Measurements from ENCODE around the gene LRIT1.

Gene LRIT1

GRCh38 chr10:84254552-84255478 lies 13.5 kb upstream of the LRIT1 start:
- DNase-seq (ENCODE audit: low read depth): no peak

DNA sequence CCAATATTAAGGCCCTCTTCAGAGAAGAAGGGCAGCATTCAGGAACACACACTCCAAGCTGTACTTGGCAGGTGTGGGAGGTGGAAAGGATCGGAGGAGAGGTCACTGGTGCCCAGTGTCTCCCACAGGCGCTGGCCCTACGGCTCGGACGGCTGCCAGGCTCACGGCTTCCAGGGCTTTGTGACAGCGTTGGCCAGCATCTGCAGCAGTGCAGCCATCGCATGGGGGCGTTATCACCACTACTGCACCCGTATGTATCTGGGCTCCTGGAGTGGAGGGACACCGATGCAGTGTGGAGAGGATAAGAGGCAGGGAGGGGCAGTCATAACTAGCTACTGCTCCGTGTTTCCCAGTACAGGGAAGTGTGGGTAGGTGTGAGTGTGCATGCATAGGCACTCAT lies 7.4 kb upstream of the LRIT1 start:
- DNase-seq (ENCODE audit: low read depth): no peak

GRCh38 chr10:84247496-84247895 lies 6.2 kb upstream of the LRIT1 start:
- no peak for DNase-seq (ENCODE audit: low read depth)

DNA sequence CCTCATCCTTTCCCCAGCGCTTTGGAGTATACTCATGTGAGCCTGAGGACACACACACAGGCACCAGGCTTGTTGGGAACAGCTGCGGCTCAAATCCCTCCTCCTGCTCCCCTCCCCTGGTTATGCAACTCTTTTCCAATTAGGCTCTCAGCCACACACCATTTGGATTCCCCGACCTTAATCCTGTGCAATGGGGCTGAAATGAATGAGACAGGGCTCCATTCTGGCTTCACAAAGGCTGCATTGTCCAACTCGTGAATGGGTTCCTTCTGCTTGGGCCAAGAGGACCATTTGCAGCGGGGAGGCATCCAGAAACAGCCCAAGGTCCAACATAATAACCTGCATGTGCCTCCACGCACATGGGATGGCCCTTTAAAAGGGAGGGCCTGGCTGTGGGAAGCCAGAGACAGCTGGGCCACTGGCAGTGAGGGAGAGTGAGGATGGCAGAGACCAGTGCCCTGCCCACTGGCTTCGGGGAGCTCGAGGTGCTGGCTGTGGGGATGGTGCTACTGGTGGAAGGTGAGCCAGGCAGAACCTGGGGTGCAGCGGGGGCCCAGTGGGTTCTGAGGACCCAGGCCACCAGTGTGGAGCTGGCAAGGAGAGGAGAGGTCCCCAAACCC lies 3.4 kb upstream of the LRIT1 start, which contains the start of gene RGR:
TSS of gene RGR (plus strand) at position 403 of the 620 bp plus-strand sequence. CDS start at position 441, 38 bp downstream.
- DNase-seq (ENCODE audit: low read depth): no peak

DNA sequence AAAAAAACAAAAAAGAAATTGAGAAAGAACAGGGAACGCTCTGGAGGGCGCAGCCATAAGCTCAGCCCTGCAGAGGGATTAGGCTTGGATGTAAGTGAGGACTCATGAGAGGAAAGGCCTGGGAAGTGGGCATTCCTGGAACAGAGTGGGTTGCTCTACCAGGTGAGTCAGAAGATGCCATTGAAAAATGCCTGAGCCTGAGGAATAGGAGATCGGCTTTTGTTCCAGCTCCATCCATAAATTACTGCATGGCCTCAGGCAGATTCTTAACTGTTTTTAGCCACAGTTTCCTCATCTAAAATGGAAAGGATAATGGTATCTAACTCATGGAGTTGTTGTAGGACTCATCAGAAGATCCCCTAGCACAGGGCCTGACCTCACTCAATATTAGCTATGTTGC lies 2.4 kb upstream of the LRIT1 start:
- no peak for DNase-seq (ENCODE audit: low read depth)

GRCh38 chr10:84238909-84239308 lies 2.4 kb downstream of the LRIT1 start:
- no peak for DNase-seq (ENCODE audit: low read depth)

- no peak for DNase-seq (ENCODE audit: low read depth)
These were observed 3.9 kb downstream of the LRIT1 start for GRCh38 chr10:84237199-84238051.

DNA sequence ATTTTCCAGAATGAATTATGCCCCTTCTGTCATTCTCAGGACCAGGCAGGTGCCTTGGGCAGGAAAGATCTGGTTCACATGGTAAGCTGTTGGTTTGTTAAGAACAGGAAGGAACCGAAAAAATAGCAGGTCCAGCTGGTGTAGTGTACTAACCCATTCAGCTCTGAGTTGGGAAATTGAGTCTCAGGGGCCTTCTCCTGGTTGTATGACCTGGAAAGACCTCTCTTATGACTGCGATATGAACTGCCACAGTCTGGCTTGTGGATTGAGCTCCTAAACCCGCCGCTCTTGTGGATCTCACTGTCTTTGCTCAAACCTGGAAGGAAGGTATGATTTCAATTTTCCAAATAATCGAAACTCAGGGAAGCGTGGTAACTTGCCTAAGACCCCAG lies 4.5 kb downstream of the LRIT1 start:
- DNase-seq (ENCODE audit: low read depth): no peak

GRCh38 chr10:84235096-84235495 lies 6.2 kb downstream of the LRIT1 start:
- no peak for DNase-seq (ENCODE audit: low read depth)

DNA sequence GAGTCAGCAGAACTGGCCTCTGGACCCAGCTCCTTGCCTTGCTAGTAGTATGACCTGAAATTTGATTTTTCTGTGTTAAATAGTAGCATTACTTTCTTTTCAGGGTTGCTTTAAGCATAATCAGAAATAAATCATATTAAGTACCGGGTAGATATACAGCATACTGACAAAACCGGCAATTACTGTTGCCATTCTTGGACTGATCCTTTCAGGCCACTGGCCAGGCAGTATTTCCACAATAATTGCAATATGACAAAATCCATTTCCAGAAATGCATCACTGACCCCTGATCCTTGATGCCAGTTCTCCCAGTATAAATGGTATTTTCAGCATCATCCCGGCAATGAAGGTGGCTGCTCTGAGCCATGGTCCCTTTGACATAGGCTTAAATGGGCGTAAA lies 6.9 kb downstream of the LRIT1 start:
- DNase-seq (ENCODE audit: low read depth): no peak

- DNase-seq (ENCODE audit: low read depth): no peak
These were observed 7.4 kb downstream of the LRIT1 start for GRCh38 chr10:84233940-84234339.

- no peak for DNase-seq (ENCODE audit: low read depth)
These were observed 9.0 kb downstream of the LRIT1 start for GRCh38 chr10:84232376-84232775.

DNA sequence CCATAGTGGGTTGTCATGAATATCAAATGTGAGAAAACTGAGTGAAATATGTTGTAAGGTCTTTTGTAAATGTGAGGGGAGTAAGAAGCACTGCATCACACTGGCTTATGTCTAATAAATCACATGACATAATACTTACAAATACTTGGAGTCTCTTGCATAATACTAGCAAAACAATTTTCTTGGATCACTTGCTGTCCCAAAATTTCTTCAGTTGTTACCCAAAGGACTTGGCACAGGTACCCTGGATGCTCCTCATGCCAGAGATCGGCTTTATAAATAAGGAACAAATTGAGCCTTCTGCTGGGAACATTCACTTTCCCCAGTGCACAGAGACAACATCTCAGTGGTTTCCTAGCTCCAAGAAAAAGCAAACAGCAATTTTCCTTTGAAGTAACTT lies 11.0 kb downstream of the LRIT1 start:
- no peak for DNase-seq (ENCODE audit: low read depth)

- no peak for DNase-seq (ENCODE audit: low read depth)
These were observed 13.5 kb downstream of the LRIT1 start for GRCh38 chr10:84227810-84228209.

DNA sequence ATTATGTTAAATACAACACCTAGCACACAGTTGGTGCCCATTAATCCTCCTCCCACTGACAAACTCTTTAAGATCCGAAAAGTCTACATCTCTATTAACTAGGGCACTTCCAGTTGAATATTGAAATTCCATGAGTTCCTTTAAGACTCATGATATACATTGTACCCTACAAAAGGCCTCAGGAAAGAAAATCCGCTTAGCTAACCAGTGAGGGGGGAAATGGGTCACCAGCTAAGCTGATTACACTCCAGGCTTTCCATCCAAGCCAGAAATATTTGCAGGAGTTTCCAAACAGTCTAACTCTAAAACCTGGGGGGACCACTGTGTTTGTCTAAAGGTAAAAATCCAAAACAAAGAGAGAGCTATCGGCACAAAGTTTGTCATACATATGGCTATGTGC lies 14.7 kb downstream of the LRIT1 start:
- DNase-seq (ENCODE audit: low read depth): no peak

GRCh38 chr10:84225427-84226173 lies 15.7 kb downstream of the LRIT1 start, which contains the start of gene LRIT2:
Gene LRIT2 (minus strand): TSS chr10:84225544. CDS start chr10:84225520, 24 bp downstream.
- DNase-seq (ENCODE audit: low read depth): no peak

DNA sequence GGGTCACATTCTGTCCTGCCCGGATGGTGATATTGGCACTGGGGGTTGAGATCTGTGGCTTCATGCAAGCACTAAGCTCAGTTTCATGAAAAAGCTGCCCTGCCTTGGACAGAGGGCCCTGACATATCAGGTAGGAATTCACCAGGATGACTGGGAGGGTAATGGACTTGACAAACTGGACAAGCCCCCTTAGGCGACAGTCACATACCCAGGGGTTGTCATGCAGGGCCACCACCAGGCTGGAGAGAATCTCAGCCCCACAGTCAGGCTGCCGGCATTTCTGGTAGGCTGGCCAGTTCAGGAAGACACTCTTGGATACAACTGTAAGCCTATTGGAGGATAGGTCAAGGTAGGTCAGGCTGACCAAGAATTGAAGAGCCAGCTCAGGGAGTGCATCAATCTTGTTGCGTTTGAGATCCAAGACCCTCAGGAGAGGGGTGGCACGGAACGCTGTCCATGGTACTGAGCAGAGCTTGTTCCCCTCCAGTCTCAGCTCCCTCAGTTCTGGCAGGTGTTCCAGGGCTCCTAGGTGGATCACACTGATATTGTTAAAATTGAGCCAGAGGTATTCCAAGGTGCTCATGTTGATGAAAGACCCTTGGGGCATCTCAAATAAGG lies 16.8 kb downstream of the LRIT1 start:
- DNase-seq (ENCODE audit: low read depth): no peak

DNA sequence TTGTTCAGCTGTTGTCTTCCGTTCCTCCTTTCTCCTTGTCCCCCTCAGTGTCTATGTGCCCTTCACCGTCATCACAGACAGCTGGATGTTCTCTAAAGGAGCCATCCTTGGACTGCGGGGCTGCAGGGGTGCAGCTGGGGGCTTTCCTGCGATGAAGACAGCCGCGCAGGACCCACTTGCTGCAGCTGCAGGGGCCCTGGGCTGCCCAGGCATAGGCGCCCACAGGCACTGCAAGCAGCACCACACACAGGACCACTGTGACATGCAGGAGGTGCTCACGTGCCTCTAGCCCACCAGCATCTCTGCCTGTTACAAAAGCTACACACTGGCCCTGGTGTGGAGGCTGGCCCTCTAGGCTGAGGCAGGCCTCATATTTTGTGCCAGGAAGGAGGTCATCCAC lies 19.4 kb downstream of the LRIT1 start:
- no peak for DNase-seq (ENCODE audit: low read depth)

GRCh38 chr10:84217746-84218145 lies 23.6 kb downstream of the LRIT1 start:
- DNase-seq (ENCODE audit: low read depth): no peak

- DNase-seq (ENCODE audit: low read depth): no peak
These were observed 24.5 kb downstream of the LRIT1 start for GRCh38 chr10:84216834-84217233.

- DNase-seq (ENCODE audit: low read depth): no peak
These were observed 26.6 kb downstream of the LRIT1 start for GRCh38 chr10:84214612-84215235.

Data from stimulated activated CD8-positive, alpha-beta memory T cell treated with anti-CD3 and anti-CD28 coated beads, Interleukin-15, amount 100 ng/mL, for 1 hour (primary cell).